Liver (tissue), 3 donors: ENCODE measurements around the gene ABLIM3.

Experiments
- EGR1 ChIP-seq, 2 donors: IDR thresholded peaks; 2 replicates each; pipeline ENCODE4 v1.6.1; 2016 to 2018; ENCODE audit warnings: antibody characterized with exemption in 2 of 2, low read depth in 2 of 2
- FOXA1 ChIP-seq: IDR thresholded peaks from 2 replicates; pipeline ENCODE4 v1.6.1; 2016; ENCODE audit warnings: antibody characterized with exemption
- GABPA ChIP-seq, 2 donors: IDR thresholded peaks in 1 of 2; conservative IDR thresholded peaks in 1 of 2; 2 replicates each; pipeline ENCODE4 v1.6.1; 2016; ENCODE audit warnings: antibody characterized with exemption in 2 of 2, mild to moderate bottlenecking in 1 of 2, moderate library complexity in 1 of 2
- RAD21 ChIP-seq, 2 donors: IDR thresholded peaks; 2 replicates each; pipeline ENCODE4 v1.6.1; 2016; ENCODE audit warnings: antibody characterized with exemption in 2 of 2, mild to moderate bottlenecking in 2 of 2
- RXRA ChIP-seq, 2 donors: IDR thresholded peaks; 2 replicates each; pipeline ENCODE4 v1.6.1; 2017 to 2018; ENCODE audit warnings: antibody characterized with exemption in 2 of 2, mild to moderate bottlenecking in 1 of 2
- TAF1 ChIP-seq: conservative IDR thresholded peaks from 2 replicates; pipeline ENCODE4 v1.6.1; 2016; ENCODE audit warnings: antibody characterized with exemption, mild to moderate bottlenecking
- YY1 ChIP-seq: IDR thresholded peaks from 2 replicates; pipeline ENCODE4 v1.6.1; 2016; ENCODE audit warnings: antibody characterized with exemption, mild to moderate bottlenecking
- TF ChIP-seq, protein P1 (sequence below): fragments of 150-350 bp; IDR thresholded peaks from 2 replicates; pipeline ENCODE4 v1.5.1; 2017; ENCODE audit warnings: improper control_type of control experiment, low read depth, low read length; ENCODE audit not compliant: missing input control
- TF ChIP-seq, protein P2 (sequence below): IDR thresholded peaks from 2 replicates; pipeline ENCODE4 v1.6.1; 2016; ENCODE audit warnings: antibody characterized with exemption
- donor health status: healthy.
- donor health status: healthy.

DNA sequence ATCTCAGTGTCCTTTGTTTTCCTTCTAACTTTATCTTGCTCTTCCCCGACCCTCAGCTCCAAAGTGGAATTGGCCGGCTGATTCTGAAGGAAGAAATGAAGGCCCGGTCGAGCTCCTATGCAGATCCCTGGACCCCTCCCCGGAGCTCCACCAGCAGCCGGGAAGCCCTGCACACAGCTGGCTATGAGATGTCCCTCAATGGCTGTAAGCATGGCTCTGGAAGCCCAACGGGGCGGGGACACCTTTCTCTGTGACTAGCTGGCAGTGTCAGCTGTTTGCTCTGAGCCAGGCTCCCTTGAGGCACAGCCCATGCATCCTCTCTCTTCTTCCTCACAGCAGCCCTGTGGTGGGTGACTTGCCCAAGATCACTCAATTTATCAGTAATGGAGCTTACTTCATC lies 106.4 kb downstream of the ABLIM3 start:
- TF ChIP-seq FOXA1 = no peak
- TF ChIP-seq TAF1 = no peak
- TF ChIP-seq, protein P1, sequence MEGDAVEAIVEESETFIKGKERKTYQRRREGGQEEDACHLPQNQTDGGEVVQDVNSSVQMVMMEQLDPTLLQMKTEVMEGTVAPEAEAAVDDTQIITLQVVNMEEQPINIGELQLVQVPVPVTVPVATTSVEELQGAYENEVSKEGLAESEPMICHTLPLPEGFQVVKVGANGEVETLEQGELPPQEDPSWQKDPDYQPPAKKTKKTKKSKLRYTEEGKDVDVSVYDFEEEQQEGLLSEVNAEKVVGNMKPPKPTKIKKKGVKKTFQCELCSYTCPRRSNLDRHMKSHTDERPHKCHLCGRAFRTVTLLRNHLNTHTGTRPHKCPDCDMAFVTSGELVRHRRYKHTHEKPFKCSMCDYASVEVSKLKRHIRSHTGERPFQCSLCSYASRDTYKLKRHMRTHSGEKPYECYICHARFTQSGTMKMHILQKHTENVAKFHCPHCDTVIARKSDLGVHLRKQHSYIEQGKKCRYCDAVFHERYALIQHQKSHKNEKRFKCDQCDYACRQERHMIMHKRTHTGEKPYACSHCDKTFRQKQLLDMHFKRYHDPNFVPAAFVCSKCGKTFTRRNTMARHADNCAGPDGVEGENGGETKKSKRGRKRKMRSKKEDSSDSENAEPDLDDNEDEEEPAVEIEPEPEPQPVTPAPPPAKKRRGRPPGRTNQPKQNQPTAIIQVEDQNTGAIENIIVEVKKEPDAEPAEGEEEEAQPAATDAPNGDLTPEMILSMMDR = no peak
- TF ChIP-seq YY1 = no peak
- no peak for TF ChIP-seq EGR1 (IDR thresholded peaks at IDR 0.05; ENCODE audit: low read depth in 2 of 2)
- TF ChIP-seq, protein P2, sequence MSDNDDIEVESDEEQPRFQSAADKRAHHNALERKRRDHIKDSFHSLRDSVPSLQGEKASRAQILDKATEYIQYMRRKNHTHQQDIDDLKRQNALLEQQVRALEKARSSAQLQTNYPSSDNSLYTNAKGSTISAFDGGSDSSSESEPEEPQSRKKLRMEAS = no peak
- no peak for TF ChIP-seq RAD21 (IDR thresholded peaks at IDR 0.05)
- no peak for TF ChIP-seq GABPA (IDR thresholded peaks at IDR 0.05 in 1 of 2, conservative IDR thresholded peaks at IDR 0.05 in 1 of 2)
- no peak for TF ChIP-seq RXRA (IDR thresholded peaks at IDR 0.05)
